ENCODE results near the gene GAB1. TPM values are rescaled to one million over a fixed set of nuclear protein-coding genes. Genes with fewer than 3 reads are reported as not detected.

The GAB1 gene
- total and polyA plus RNA-seq, 2 donors (not counting 1 experiment from before 2014, with no cell fraction given): 4.7 to 10.8 TPM

DNA sequence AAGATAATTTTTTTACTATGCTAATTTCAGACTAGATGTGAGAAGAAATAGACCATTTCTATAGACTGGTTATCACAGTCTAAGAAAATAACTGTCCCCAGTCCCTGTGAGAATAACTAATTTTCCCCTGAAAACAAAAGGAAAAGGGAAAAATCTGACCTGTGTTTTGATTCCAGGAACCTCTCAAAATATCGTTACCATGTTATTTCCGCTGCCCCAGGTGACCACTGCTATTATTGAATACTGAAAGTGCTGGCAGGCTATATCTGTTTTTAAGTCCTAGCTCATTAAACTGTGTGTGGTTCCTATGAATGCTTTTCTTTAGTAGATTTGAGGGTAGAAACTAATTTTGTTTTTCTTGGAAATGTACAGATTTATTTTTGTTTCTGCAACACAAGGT, 83.6 kb downstream of the GAB1 start:
- peak overlapping the region; percentile 15 to 53 for H3K27ac ChIP-seq (ENCODE audit: low read length in 2 of 2)
- peaks cover 40% of the 10 kb centered on the region for H3K4me1 Mint-ChIP-seq

DNA sequence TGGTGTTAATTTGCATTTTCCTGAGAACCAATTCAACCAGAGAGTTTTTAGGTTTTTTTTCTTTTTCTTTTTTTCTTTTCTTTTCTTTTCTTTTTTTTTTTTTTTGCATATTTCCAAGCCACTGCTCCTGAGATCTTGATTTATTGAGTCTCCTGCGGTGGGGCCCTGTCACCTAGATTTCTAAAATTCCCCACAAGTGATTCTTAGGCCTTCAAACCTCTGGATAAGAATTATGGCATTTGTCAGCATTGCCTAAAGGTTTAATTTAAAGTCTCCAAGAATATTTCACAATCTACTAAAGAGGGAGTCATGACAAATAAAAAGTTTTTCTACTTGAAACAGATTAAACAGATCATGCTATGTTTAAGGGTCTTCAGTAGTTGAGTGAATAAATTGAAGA, 84.9 kb downstream of the GAB1 start:
- Histone ChIP-seq H3K27me3 (replicated peaks in 1 of 4; ENCODE audit: control extremely low read depth in 1 of 4, control insufficient read depth in 3 of 4, insufficient read depth in 4 of 4, low read length in 3 of 4) (no peaks in the 10 kb centered on the region), H3K4me2 (replicated peaks; ENCODE audit: low read depth, low read length, poor library complexity, severe bottlenecking) (no peak overlapping the region), H3K4me1 (ENCODE audit: control insufficient read depth in 2 of 2, insufficient read depth in 2 of 2, low read length in 2 of 2) (peaks cover 20 to 29% of the 10 kb centered on the region in 2 donors), H3K79me2 (ENCODE audit: control insufficient read depth, insufficient read depth, low read length) (no peaks in the 10 kb centered on the region), H2AFZ (ENCODE audit: insufficient read depth, low read depth, low read length, poor library complexity, severe bottlenecking) (no peak overlapping the region), H3K4me3 (ENCODE audit: control extremely low read depth in 1 of 5, extremely low read depth in 1 of 5, insufficient read depth in 1 of 5, low read depth in 2 of 5, low read length in 4 of 5) (no peak overlapping the region), H3K9me3 (ENCODE audit: control extremely low read depth in 1 of 3, control insufficient read depth in 2 of 3, insufficient read depth in 1 of 3, low read length in 2 of 3) (no peaks in the 10 kb centered on the region), H3K36me3 (replicated peaks in 1 of 2; ENCODE audit: control extremely low read depth in 1 of 2, control insufficient read depth in 1 of 2, extremely low read depth in 1 of 2, insufficient read depth in 2 of 2, low read length in 1 of 2) (peaks cover 0 to 3% of the 10 kb centered on the region in 2 experiments), H3K27ac (ENCODE audit: low read length in 2 of 2) (no peak overlapping the region), H4K20me1 (ENCODE audit: control insufficient read depth, insufficient read depth, low read length, poor library complexity, severe bottlenecking) (no peaks in the 10 kb centered on the region), H3K9ac (ENCODE audit: low read length) (no peak overlapping the region)
- peaks cover 40% of the 10 kb centered on the region for H3K4me1 Mint-ChIP-seq
- TF ChIP-seq EZH2 (IDR thresholded peaks at IDR 0.05; ENCODE audit: borderline replicate concordance, insufficient read depth, low read depth, low read length, poor library complexity, severe bottlenecking): no peak
- TF ChIP-seq, protein P1, sequence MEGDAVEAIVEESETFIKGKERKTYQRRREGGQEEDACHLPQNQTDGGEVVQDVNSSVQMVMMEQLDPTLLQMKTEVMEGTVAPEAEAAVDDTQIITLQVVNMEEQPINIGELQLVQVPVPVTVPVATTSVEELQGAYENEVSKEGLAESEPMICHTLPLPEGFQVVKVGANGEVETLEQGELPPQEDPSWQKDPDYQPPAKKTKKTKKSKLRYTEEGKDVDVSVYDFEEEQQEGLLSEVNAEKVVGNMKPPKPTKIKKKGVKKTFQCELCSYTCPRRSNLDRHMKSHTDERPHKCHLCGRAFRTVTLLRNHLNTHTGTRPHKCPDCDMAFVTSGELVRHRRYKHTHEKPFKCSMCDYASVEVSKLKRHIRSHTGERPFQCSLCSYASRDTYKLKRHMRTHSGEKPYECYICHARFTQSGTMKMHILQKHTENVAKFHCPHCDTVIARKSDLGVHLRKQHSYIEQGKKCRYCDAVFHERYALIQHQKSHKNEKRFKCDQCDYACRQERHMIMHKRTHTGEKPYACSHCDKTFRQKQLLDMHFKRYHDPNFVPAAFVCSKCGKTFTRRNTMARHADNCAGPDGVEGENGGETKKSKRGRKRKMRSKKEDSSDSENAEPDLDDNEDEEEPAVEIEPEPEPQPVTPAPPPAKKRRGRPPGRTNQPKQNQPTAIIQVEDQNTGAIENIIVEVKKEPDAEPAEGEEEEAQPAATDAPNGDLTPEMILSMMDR (IDR thresholded peaks at IDR 0.05): no peak
- H3K4me3 Mint-ChIP-seq: no peak overlapping the region
- DNase-seq (no peak), ATAC-seq (ENCODE audit: low read depth) (no peak)
- WGBS (ENCODE audit: insufficient coverage): no CpG with 5 or more reads among the region's 1 CpG
- H3K27me3 Mint-ChIP-seq: no peaks in the 10 kb centered on the region
- no peaks in the 10 kb centered on the region for H3K9me3 Mint-ChIP-seq (ENCODE audit: insufficient read depth)
- intact Hi-C loops (cut with micrococcal nuclease): no loop called here
- CTCF ChIA-PET: no interaction called here
- POLR2A ChIA-PET: no interaction called here
- H3K27ac Mint-ChIP-seq: no peak overlapping the region

More for the DNA sequence above, 83.6 kb downstream of the GAB1 start:
- peak overlapping the region; percentile 7 for H3K27ac Mint-ChIP-seq
- no peaks in the 10 kb centered on the region for H3K9me3 Mint-ChIP-seq (ENCODE audit: insufficient read depth)
- Histone ChIP-seq H3K4me3 (ENCODE audit: control extremely low read depth in 1 of 5, extremely low read depth in 1 of 5, insufficient read depth in 1 of 5, low read depth in 2 of 5, low read length in 4 of 5) (no peak overlapping the region), H4K20me1 (ENCODE audit: control insufficient read depth, insufficient read depth, low read length, poor library complexity, severe bottlenecking) (no peaks in the 10 kb centered on the region), H3K79me2 (ENCODE audit: control insufficient read depth, insufficient read depth, low read length) (no peaks in the 10 kb centered on the region), H3K4me1 (ENCODE audit: control insufficient read depth in 2 of 2, insufficient read depth in 2 of 2, low read length in 2 of 2) (peaks cover 20 to 29% of the 10 kb centered on the region in 2 donors), H3K27me3 (replicated peaks in 1 of 4; ENCODE audit: control extremely low read depth in 1 of 4, control insufficient read depth in 3 of 4, insufficient read depth in 4 of 4, low read length in 3 of 4) (no peaks in the 10 kb centered on the region), H3K9me3 (ENCODE audit: control extremely low read depth in 1 of 3, control insufficient read depth in 2 of 3, insufficient read depth in 1 of 3, low read length in 2 of 3) (no peaks in the 10 kb centered on the region), H3K9ac (ENCODE audit: low read length) (no peak overlapping the region), H3K36me3 (replicated peaks in 1 of 2; ENCODE audit: control extremely low read depth in 1 of 2, control insufficient read depth in 1 of 2, extremely low read depth in 1 of 2, insufficient read depth in 2 of 2, low read length in 1 of 2) (peaks cover 0 to 3% of the 10 kb centered on the region in 2 experiments), H2AFZ (ENCODE audit: insufficient read depth, low read depth, low read length, poor library complexity, severe bottlenecking) (peak overlapping the region; percentile 21), H3K4me2 (replicated peaks; ENCODE audit: low read depth, low read length, poor library complexity, severe bottlenecking) (peak overlapping the region; percentile 24)
- H3K4me3 Mint-ChIP-seq: peak overlapping the region; percentile 4
- no peak for DNase-seq
- WGBS (ENCODE audit: insufficient coverage): no CpG with 5 or more reads among the region's 2 CpGs
- TF ChIP-seq, protein P1 (IDR thresholded peaks at IDR 0.05): no peak
- TF ChIP-seq EZH2 (IDR thresholded peaks at IDR 0.05; ENCODE audit: borderline replicate concordance, insufficient read depth, low read depth, low read length, poor library complexity, severe bottlenecking): no peak
- intact Hi-C loops (cut with micrococcal nuclease): no loop called here
- no peak for ATAC-seq (ENCODE audit: low read depth)
- ChIA-PET POLR2A (no interaction called here), CTCF (no interaction called here)
- H3K27me3 Mint-ChIP-seq: no peaks in the 10 kb centered on the region
